HFF-Myc (cell line): Measurements from ENCODE around the gene KCNJ11.

Experiments
- DNase-seq: peaks from one replicate; pipeline ENCODE4 v3.0.0-alpha.2; 2011; ENCODE audit warnings: low read depth; ENCODE audit errors: extremely low read depth
- H3K4me3 ChIP-seq: replicated peaks from 2 replicates; pipeline ENCODE4 v1.5.1; 2011; ENCODE audit warnings: low read depth, mild to moderate bottlenecking, control low read depth, low read length
- CTCF ChIP-seq: IDR thresholded peaks from 2 replicates; pipeline ENCODE4 v1.5.1; 2012; ENCODE audit warnings: mild to moderate bottlenecking, low read depth, low read length, control low read depth; ENCODE audit errors: missing control alignments

Gene KCNJ11

GRCh38 chr11:17388609-17389210, at the start of gene KCNJ11:
TSS of gene KCNJ11 (minus strand) at chr11:17388659. CDS start at chr11:17388091, 568 bp downstream.
- DNase-seq, result no peak
- TF ChIP-seq CTCF, result no peak
- H3K4me3 ChIP-seq, result peak within 1 kb of the TSS; percentile 17

- H3K4me3 ChIP-seq, result no peak overlapping the region
- TF ChIP-seq CTCF, result no peak
- no peak for DNase-seq
These were observed 48.9 kb upstream of the KCNJ11 start for GRCh38 chr11:17437366-17437765.

GRCh38 chr11:17434108-17434507, 45.6 kb upstream of the KCNJ11 start:
- H3K4me3 ChIP-seq, result no peak overlapping the region
- no peak for TF ChIP-seq CTCF
- DNase-seq, result no peak

- no peak for DNase-seq
- TF ChIP-seq CTCF, result no peak
- H3K4me3 ChIP-seq, result no peak overlapping the region
These were observed 43.5 kb upstream of the KCNJ11 start for GRCh38 chr11:17432002-17432401.

- TF ChIP-seq CTCF, result no peak
- DNase-seq, result no peak
These were observed 42.7 kb upstream of the KCNJ11 start for GRCh38 chr11:17431139-17431538.

GRCh38 chr11:17430616-17431015, 42.2 kb upstream of the KCNJ11 start:
- no peak overlapping the region for H3K4me3 ChIP-seq
- DNase-seq, result no peak
- TF ChIP-seq CTCF, result no peak

More at GRCh38 chr11:17431139-17431538, 42.7 kb upstream of the KCNJ11 start:
- H3K4me3 ChIP-seq, result no peak overlapping the region

GRCh38 chr11:17428925-17429324, 40.5 kb upstream of the KCNJ11 start:
- no peak for TF ChIP-seq CTCF
- H3K4me3 ChIP-seq, result no peak overlapping the region
- DNase-seq, result no peak
